Hematopoietic multipotent progenitor cell treated with erythropoietin and hydrocortisone succinate and interleukin-3 and kit ligand, for 17 days (in vitro differentiated cells): ENCODE data around the gene DEFB114.

Experiments
- DNase-seq: peaks from one replicate; pipeline ENCODE4 v3.0.0-alpha.2; 2015; ENCODE audit warnings: low spot score

DEFB114 gene

GRCh38 chr6:49935387-49935786, 28.6 kb downstream of the DEFB114 start:
- DNase-seq, result no peak

- no peak for DNase-seq
Observed at GRCh38 chr6:49934770-49935169, 29.2 kb downstream of the DEFB114 start.

GRCh38 chr6:49933526-49933925, 30.4 kb downstream of the DEFB114 start:
- no peak for DNase-seq

GRCh38 chr6:49929340-49929739, 34.6 kb downstream of the DEFB114 start:
- DNase-seq, result no peak

- no peak for DNase-seq
Observed at GRCh38 chr6:49923826-49924225, 40.1 kb downstream of the DEFB114 start.

GRCh38 chr6:49919935-49920644, 43.9 kb downstream of the DEFB114 start:
- no peak for DNase-seq

GRCh38 chr6:49919261-49919660, 44.7 kb downstream of the DEFB114 start:
- no peak for DNase-seq

- DNase-seq, result no peak
Observed at GRCh38 chr6:49918787-49919186, 45.2 kb downstream of the DEFB114 start.

GRCh38 chr6:49915035-49915434, 48.9 kb downstream of the DEFB114 start:
- DNase-seq, result no peak

GRCh38 chr6:49913636-49914375, 50.2 kb downstream of the DEFB114 start:
- no peak for DNase-seq

GRCh38 chr6:49912196-49912595, 51.8 kb downstream of the DEFB114 start:
- no peak for DNase-seq

GRCh38 chr6:49911252-49911651, 52.7 kb downstream of the DEFB114 start:
- no peak for DNase-seq
